Erythroblast (primary cell): ENCODE measurements around the gene KDM4E.

ENCODE experiments used
- GATA1 ChIP-seq: IDR thresholded peaks from 2 replicates; pipeline ENCODE4 v1.6.1; 2011; ENCODE audit warnings: low read depth, mild to moderate bottlenecking, control low read depth, low read length, moderate library complexity
- POLR2A ChIP-seq: IDR thresholded peaks from 2 replicates; pipeline ENCODE4 v1.6.1; 2011; ENCODE audit warnings: mild to moderate bottlenecking, low read length

DNA sequence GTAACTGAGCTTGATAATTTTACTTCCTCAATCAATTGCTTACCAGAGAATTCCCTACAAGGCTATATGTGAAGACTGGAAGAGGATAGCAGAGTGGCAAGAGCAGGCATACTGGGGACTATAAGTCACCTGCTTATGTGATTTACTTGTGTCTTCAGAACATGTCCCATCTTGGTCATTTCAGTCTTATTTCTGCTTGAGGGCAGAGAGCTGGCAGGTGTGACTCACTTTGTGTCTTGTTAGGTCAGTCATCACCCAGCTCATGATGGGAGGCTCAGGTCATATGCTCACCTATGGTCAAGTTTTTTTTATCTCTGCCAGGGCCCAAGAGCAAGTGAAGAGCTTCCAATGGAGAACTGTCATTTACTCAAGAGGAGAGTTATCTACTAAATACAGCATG lies 47.9 kb downstream of the KDM4E start:
- TF ChIP-seq POLR2A = no peak
- no peak for TF ChIP-seq GATA1
